Thyroid gland (tissue), 4 donors: ENCODE measurements around the gene CREBL2. TPM values are rescaled to one million over a fixed set of nuclear protein-coding genes. Genes with fewer than 3 reads are reported as not detected.
"Not testable (repeated sequence)": the region's sequence is repeated elsewhere in the genome, so short reads cannot be mapped to it uniquely, and the experiment has no call there.

Source experiments
- DNase-seq, 2 donors: peaks; one replicate each; pipeline ENCODE4 v3.0.0-alpha.2; 2019
- H3K27ac ChIP-seq, 3 donors: fragments of 200-600 bp; sonication (generic); 1 replicate in 2 of 3; 2 replicates in 1 of 3; pipeline ENCODE4 v1.5.1; 2016 to 2019; ENCODE audit warnings: mild to moderate bottlenecking in 1 of 3, moderate library complexity in 1 of 3
- H3K27me3 ChIP-seq: fragments of 200-600 bp; sonication (generic); one replicate; pipeline ENCODE4 v1.5.1; 2019
- H3K36me3 ChIP-seq, 2 donors: fragments of 200-600 bp; sonication (generic); one replicate each; pipeline ENCODE4 v1.5.1; 2016 to 2019
- H3K4me1 ChIP-seq, 2 donors: fragments of 200-600 bp; sonication (generic); one replicate each; pipeline ENCODE4 v1.5.1; 2017 to 2019
- H3K4me3 ChIP-seq, 3 donors: fragments of 200-600 bp; sonication (generic); replicated peaks in 1 of 3; 1 replicate in 2 of 3; 2 replicates in 1 of 3; pipeline ENCODE4 v1.5.1; 2016; ENCODE audit warnings: mild to moderate bottlenecking in 1 of 3
- H3K9me3 ChIP-seq: fragments of 200-600 bp; sonication (generic); one replicate; pipeline ENCODE4 v1.5.1; 2017
- CTCF ChIP-seq, 6 experiments: fragments of 200-600 bp in 3 of 6; fragments of 450-650 bp in 3 of 6; sonication (generic) in 3 of 6; IDR thresholded peaks; one replicate each; pipeline ENCODE4 v1.5.1; 2016 to 2019; ENCODE audit warnings: antibody characterized with exemption in 6 of 6, mild to moderate bottlenecking in 2 of 6, inconsistent platforms in 1 of 6, moderate library complexity in 1 of 6
- POLR2A ChIP-seq, 2 donors: fragments of 450-650 bp; IDR thresholded peaks; one replicate each; pipeline ENCODE4 v1.6.1; 2017; ENCODE audit warnings: antibody characterized with exemption in 2 of 2, mild to moderate bottlenecking in 2 of 2, moderate library complexity in 1 of 2
- WGBS, 2 donors: methylation state at CpG; one replicate each; pipeline ENCODE4 v1.1.5; 2017; 5-methylcytosine and 5-hydroxymethylcytosine counted together
- intact Hi-C: fragments of 100-400 bp; cut with DNase I; formaldehyde crosslinking; loops from one replicate; pipeline ENCODE4 v1.15.1; 2023
- total RNA-seq, 4 donors: library from RNA; depleted of rRNA; stranded (reverse); fragments of >200 nt; gene quantifications; one replicate each; pipeline ENCODE4 v1.2.3, GENCODE V29; 2016

CREBL2 gene
- total RNA-seq, 4 donors from 2014 or later = 67.8 to 84.3 (median 74.0) TPM

- no peak for DNase-seq
- Histone ChIP-seq H3K27me3 (no peaks in the 10 kb centered on the region), H3K36me3 (no peaks in the 10 kb centered on the region), H3K4me3 (no peak overlapping the region), H3K9me3 (no peaks in the 10 kb centered on the region), H3K4me1 (peaks cover 6 to 22% of the 10 kb centered on the region in 2 donors), H3K27ac (no peak overlapping the region)
- intact Hi-C loops = no loop called here
- WGBS, 2 donors = 100% methylated on average over 1 of the region's 1 CpG
- no peak for TF ChIP-seq POLR2A (IDR thresholded peaks at IDR 0.05)
- no peak for TF ChIP-seq CTCF (IDR thresholded peaks at IDR 0.05)
Measured at GRCh38 chr12:12587878-12588277, 23.8 kb upstream of the CREBL2 start.

GRCh38 chr12:12588436-12588835, 23.2 kb upstream of the CREBL2 start:
- WGBS, 2 donors = 80 to 96% methylated on average over 3 of the region's 3 CpGs
- H3K4me3 ChIP-seq, H3K9me3 ChIP-seq, H3K27ac ChIP-seq, DNase-seq, H3K36me3 ChIP-seq, H3K27me3 ChIP-seq, intact Hi-C loops: not testable (repeated sequence)
- peaks cover 6 to 18% of the 10 kb centered on the region in 2 donors for H3K4me1 ChIP-seq

GRCh38 chr12:12590961-12591360, 20.7 kb upstream of the CREBL2 start:
- Histone ChIP-seq H3K27me3 (no peaks in the 10 kb centered on the region), H3K4me3 (no peak overlapping the region), H3K4me1 (peaks cover 0 to under 1% of the 10 kb centered on the region in 2 donors), H3K9me3 (no peaks in the 10 kb centered on the region), H3K36me3 (no peaks in the 10 kb centered on the region), H3K27ac (no peak overlapping the region)
- TF ChIP-seq CTCF (IDR thresholded peaks at IDR 0.05) = no peak
- no peak for TF ChIP-seq POLR2A (IDR thresholded peaks at IDR 0.05)
- DNase-seq = no peak
- 96 to 99% methylated on average over 6 of the region's 6 CpGs for WGBS, 2 donors
- intact Hi-C loops = no loop called here

- no peaks in the 10 kb centered on the region for H3K9me3 ChIP-seq
- intact Hi-C loops = no loop called here
- H3K4me1 ChIP-seq = no peaks in the 10 kb centered on the region
- DNase-seq = no peak
- no peak overlapping the region for H3K27ac ChIP-seq
- no peaks in the 10 kb centered on the region for H3K36me3 ChIP-seq
- H3K27me3 ChIP-seq = no peaks in the 10 kb centered on the region
- 85 to 90% methylated on average over 3 of the region's 3 CpGs for WGBS, 2 donors
- no peak overlapping the region for H3K4me3 ChIP-seq
- TF ChIP-seq CTCF (IDR thresholded peaks at IDR 0.05) = no peak
- no peak for TF ChIP-seq POLR2A (IDR thresholded peaks at IDR 0.05)
Measured at GRCh38 chr12:12592930-12593329, 18.7 kb upstream of the CREBL2 start.

- H3K4me1 ChIP-seq, DNase-seq, H3K36me3 ChIP-seq, intact Hi-C loops, H3K27ac ChIP-seq, H3K4me3 ChIP-seq, H3K27me3 ChIP-seq, H3K9me3 ChIP-seq: not testable (repeated sequence)
- WGBS, 2 donors = 87 to 98% methylated on average over 2 of the region's 2 CpGs
Measured at GRCh38 chr12:12595929-12596328, 15.7 kb upstream of the CREBL2 start.

DNA sequence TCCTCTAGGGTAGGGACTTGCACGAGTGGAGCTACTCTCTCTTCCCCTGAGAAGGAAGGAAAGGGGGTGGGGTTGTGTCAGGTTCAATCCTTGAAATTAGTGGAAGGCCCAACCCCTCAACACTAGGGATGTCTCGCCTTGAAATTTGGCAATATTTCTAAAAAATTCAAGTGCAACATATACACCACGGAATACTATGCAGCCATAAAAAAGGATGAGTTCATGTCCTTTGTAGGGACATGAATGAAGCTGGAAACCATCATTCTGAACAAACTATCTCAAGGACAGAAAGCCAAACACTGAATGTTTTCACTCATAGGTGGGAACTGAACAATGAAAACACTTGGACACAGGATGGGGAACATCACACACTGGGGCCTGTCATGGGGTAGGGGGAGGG, 15.1 kb upstream of the CREBL2 start:
- H3K4me1 ChIP-seq, DNase-seq, H3K27me3 ChIP-seq, H3K27ac ChIP-seq, intact Hi-C loops, H3K9me3 ChIP-seq, H3K36me3 ChIP-seq, H3K4me3 ChIP-seq: not testable (repeated sequence)
- WGBS, 2 donors = 88 to 92% methylated on average over 3 of the region's 3 CpGs

DNA sequence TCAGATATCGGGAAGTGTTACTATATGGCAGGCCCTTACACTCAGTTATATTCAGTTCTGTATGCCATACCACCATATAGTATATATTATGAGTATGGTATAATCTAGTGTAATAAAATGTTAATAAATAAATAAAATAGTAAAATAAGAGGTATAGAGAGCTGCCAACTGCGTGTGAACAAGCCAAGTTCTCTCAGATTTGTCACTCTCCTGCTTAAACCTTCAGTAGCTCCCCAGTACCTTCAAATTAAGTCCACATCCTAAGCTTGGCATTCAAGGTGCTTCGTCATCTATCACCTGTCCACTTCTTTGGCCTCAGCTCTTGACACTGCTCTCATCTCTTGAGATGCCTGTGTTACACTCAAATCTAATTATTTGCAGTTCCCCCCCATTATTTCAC, 12.8 kb upstream of the CREBL2 start:
- WGBS, 2 donors = 89 to 90% methylated on average over 3 of the region's 3 CpGs

More for the DNA sequence above, 12.8 kb upstream of the CREBL2 start:
- H3K9me3 ChIP-seq = no peaks in the 10 kb centered on the region
- no peaks in the 10 kb centered on the region for H3K36me3 ChIP-seq
- H3K27ac ChIP-seq = no peak overlapping the region
- DNase-seq = no peak
- H3K4me1 ChIP-seq = no peaks in the 10 kb centered on the region
- no peaks in the 10 kb centered on the region for H3K27me3 ChIP-seq
- intact Hi-C loops = no loop called here
- TF ChIP-seq CTCF (IDR thresholded peaks at IDR 0.05) (no peak), POLR2A (IDR thresholded peaks at IDR 0.05) (no peak)
- no peak overlapping the region for H3K4me3 ChIP-seq
